Endodermal cell (in vitro differentiated cells): ENCODE results near the gene TRPV5. TPM values are rescaled to one million over a fixed set of nuclear protein-coding genes. Genes with fewer than 3 reads are reported as not detected.

Source experiments
- DNase-seq: peaks from one replicate; pipeline ENCODE4 v3.0.0-alpha.2; 2017
- H3K27ac ChIP-seq: 2 replicates; pipeline ENCODE4 v1.5.1; 2013; ENCODE audit warnings: mild to moderate bottlenecking, low read depth, low read length, moderate library complexity
- H3K27me3 ChIP-seq: 2 replicates; pipeline ENCODE4 v1.6.1; 2013; ENCODE audit warnings: mild to moderate bottlenecking, low read length, moderate library complexity; ENCODE audit not compliant: insufficient read depth, control insufficient read depth, poor library complexity, severe bottlenecking
- H3K36me3 ChIP-seq: 2 replicates; pipeline ENCODE4 v1.7.0; 2013; ENCODE audit warnings: mild to moderate bottlenecking, low read length, moderate library complexity; ENCODE audit not compliant: control insufficient read depth, insufficient read depth
- H3K4me1 ChIP-seq: one replicate; pipeline ENCODE4 v1.7.0; 2013; ENCODE audit warnings: low read length; ENCODE audit not compliant: control insufficient read depth, insufficient read depth
- H3K4me3 ChIP-seq: 2 replicates; pipeline ENCODE4 v1.5.1; 2013; ENCODE audit warnings: mild to moderate bottlenecking, low read length, moderate library complexity
- H3K9ac ChIP-seq: 2 replicates; pipeline ENCODE4 v1.6.1; 2013; ENCODE audit warnings: mild to moderate bottlenecking, low read length, moderate library complexity; ENCODE audit not compliant: poor library complexity, severe bottlenecking; ENCODE audit errors: extremely low read depth
- H3K9me3 ChIP-seq: 2 replicates; pipeline ENCODE4 v1.6.1; 2013; ENCODE audit warnings: mild to moderate bottlenecking, low read length, moderate library complexity; ENCODE audit not compliant: control insufficient read depth
- H3K27ac Mint-ChIP-seq: 2 replicates; pipeline ENCODE4 v1.8.0; 2020; ENCODE audit warnings: mixed read lengths
- H3K27me3 Mint-ChIP-seq: 2 replicates; pipeline ENCODE4 v1.8.0; 2021; ENCODE audit warnings: mild to moderate bottlenecking, mixed read lengths; ENCODE audit not compliant: insufficient read depth
- H3K36me3 Mint-ChIP-seq: 2 replicates; pipeline ENCODE4 v1.8.0; 2020; ENCODE audit warnings: low read depth, mixed read lengths
- H3K4me1 Mint-ChIP-seq: 2 replicates; pipeline ENCODE4 v1.8.0; 2020; ENCODE audit warnings: mixed read lengths
- H3K4me3 Mint-ChIP-seq: 2 replicates; pipeline ENCODE4 v1.8.0; 2020; ENCODE audit warnings: mild to moderate bottlenecking, moderate library complexity, mixed read lengths
- H3K9me3 Mint-ChIP-seq: 2 replicates; pipeline ENCODE4 v1.8.0; 2020; ENCODE audit warnings: mild to moderate bottlenecking, mixed read lengths
- WGBS, 2 experiments: methylation state at CpG; one replicate each; pipeline versions ENCODE4 v1.1.5 to v1.1.7; 2013; ENCODE audit warnings: missing lambda C conversion rate in 2 of 2, mixed read lengths in 1 of 2; ENCODE audit not compliant: insufficient coverage in 1 of 2, insufficient read length in 1 of 2; 5-methylcytosine and 5-hydroxymethylcytosine counted together
- total RNA-seq, 2 donors: library from RNA; stranded (reverse); fragmentation: NEBNext Ultra II Directional in 1 of 2; extraction: Animal tissue kit (Norgen Biotek cat#: 25700) in 1 of 2; gene quantifications; 2 replicates in 1 of 2; 3 replicates in 1 of 2; pipeline ENCODE4 v1.2.1, GENCODE V29; 2021
- TF ChIP-seq, protein P1 (sequence below): fragments of 200-600 bp; sonication (generic); conservative IDR thresholded peaks from 2 replicates; pipeline ENCODE4 v1.5.0; 2021; ENCODE audit warnings: antibody characterized with exemption, mild to moderate bottlenecking

The TRPV5 gene
- total RNA-seq, 2 donors from 2014 or later, result 0.15 to 0.22 TPM

DNA sequence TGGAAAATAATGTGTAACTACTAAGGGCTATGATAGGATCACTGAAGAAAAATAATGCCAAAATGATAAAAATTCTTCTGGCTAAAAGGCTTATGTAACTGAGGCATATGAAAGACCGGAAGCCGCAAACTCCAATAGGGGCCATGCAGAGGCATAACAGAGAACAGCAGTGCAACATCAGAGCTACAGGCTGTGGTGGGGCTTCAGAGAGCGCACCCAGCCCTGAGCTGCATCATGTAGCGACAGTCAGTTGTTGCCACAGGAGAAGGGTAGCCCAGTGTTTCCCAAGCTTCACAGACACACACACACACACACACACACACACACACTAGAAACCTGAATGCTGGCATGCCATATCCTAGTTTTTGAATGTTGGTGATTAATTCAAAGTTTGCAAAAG, 15.1 kb upstream of the TRPV5 start:
- no peak overlapping the region for H3K4me3 Mint-ChIP-seq
- H3K27me3 Mint-ChIP-seq, result no peaks in the 10 kb centered on the region
- Histone ChIP-seq H3K27me3 (no peaks in the 10 kb centered on the region), H3K4me3 (no peak overlapping the region), H3K27ac (no peak overlapping the region), H3K9me3 (no peaks in the 10 kb centered on the region), H3K36me3 (peaks cover 1% of the 10 kb centered on the region), H3K4me1 (no peaks in the 10 kb centered on the region), H3K9ac (no peak overlapping the region)
- WGBS, 2 experiments, result 94 to 100% methylated on average over 2 to 4 of the region's 4 CpGs
- H3K27ac Mint-ChIP-seq, result no peak overlapping the region
- no peak for DNase-seq
- H3K9me3 Mint-ChIP-seq, result no peaks in the 10 kb centered on the region
- TF ChIP-seq, protein P1, sequence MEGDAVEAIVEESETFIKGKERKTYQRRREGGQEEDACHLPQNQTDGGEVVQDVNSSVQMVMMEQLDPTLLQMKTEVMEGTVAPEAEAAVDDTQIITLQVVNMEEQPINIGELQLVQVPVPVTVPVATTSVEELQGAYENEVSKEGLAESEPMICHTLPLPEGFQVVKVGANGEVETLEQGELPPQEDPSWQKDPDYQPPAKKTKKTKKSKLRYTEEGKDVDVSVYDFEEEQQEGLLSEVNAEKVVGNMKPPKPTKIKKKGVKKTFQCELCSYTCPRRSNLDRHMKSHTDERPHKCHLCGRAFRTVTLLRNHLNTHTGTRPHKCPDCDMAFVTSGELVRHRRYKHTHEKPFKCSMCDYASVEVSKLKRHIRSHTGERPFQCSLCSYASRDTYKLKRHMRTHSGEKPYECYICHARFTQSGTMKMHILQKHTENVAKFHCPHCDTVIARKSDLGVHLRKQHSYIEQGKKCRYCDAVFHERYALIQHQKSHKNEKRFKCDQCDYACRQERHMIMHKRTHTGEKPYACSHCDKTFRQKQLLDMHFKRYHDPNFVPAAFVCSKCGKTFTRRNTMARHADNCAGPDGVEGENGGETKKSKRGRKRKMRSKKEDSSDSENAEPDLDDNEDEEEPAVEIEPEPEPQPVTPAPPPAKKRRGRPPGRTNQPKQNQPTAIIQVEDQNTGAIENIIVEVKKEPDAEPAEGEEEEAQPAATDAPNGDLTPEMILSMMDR, result no peak
- peaks cover 20% of the 10 kb centered on the region for H3K4me1 Mint-ChIP-seq
- H3K36me3 Mint-ChIP-seq, result peaks cover 87% of the 10 kb centered on the region

GRCh38 chr7:142945001-142945400, 11.5 kb upstream of the TRPV5 start:
- no peaks in the 10 kb centered on the region for H3K36me3 ChIP-seq
- H3K9ac ChIP-seq, result no peak overlapping the region
- Mint-ChIP-seq H3K27ac (no peak overlapping the region), H3K4me3 (no peak overlapping the region), H3K4me1 (peaks cover 8% of the 10 kb centered on the region), H3K27me3 (no peaks in the 10 kb centered on the region), H3K36me3 (peaks cover 88% of the 10 kb centered on the region), H3K9me3 (no peaks in the 10 kb centered on the region)
- no peaks in the 10 kb centered on the region for H3K4me1 ChIP-seq
- no peaks in the 10 kb centered on the region for H3K27me3 ChIP-seq
- H3K9me3 ChIP-seq, result no peaks in the 10 kb centered on the region
- H3K4me3 ChIP-seq, result no peak overlapping the region
- TF ChIP-seq, protein P1, result no peak
- H3K27ac ChIP-seq, result no peak overlapping the region
- 90 to 100% methylated on average over 1 to 3 of the region's 3 CpGs for WGBS, 2 experiments
- DNase-seq, result no peak

DNA sequence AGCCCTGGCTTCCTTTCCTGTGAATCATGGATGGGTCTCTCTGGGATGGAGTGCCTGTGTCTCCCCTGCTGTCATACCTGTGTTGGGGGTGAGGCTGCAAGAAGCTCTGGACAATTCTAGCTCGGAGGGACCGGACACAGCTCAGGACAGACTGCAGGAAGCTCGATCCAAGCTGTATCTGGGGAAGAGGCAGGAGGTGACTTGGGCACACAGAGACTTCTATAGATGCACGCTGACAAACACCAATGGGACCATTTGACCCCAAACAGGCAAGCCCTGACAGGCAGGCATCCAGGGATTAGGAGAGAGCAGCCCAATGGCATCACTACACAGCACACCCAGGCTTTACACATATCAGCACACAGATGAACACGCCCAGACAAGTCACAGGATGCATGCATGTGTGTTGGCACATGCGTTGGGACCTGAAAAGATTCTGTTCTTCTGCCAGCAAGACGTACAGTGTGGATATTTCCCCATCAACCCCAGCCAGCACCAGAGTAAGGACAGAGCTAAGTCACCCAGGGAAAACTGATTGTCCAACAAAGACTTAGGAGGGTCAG, 10.2 kb upstream of the TRPV5 start:
- no peaks in the 10 kb centered on the region for H3K9me3 Mint-ChIP-seq
- H3K27me3 Mint-ChIP-seq, result no peaks in the 10 kb centered on the region
- Histone ChIP-seq H3K4me3 (no peak overlapping the region), H3K4me1 (no peaks in the 10 kb centered on the region), H3K9me3 (no peaks in the 10 kb centered on the region), H3K9ac (no peak overlapping the region), H3K36me3 (no peaks in the 10 kb centered on the region), H3K27ac (no peak overlapping the region), H3K27me3 (no peaks in the 10 kb centered on the region)
- no peak overlapping the region for H3K27ac Mint-ChIP-seq
- TF ChIP-seq, protein P1, result no peak
- WGBS, 2 experiments, result 84 to 88% methylated on average over 6 to 7 of the region's 7 CpGs
- peaks cover 81% of the 10 kb centered on the region for H3K36me3 Mint-ChIP-seq
- H3K4me1 Mint-ChIP-seq, result peaks cover 3% of the 10 kb centered on the region
- no peak overlapping the region for H3K4me3 Mint-ChIP-seq
- DNase-seq, result no peak
